SU-DHL-6 (cell line): Measurements from ENCODE around the gene ZNF668.

Source experiments
- H2AFZ ChIP-seq: fragments of 200-600 bp; sonication (generic); 2 replicates; pipeline ENCODE4 v1.6.1; 2014; ENCODE audit warnings: low read depth, mild to moderate bottlenecking, moderate library complexity, mixed read lengths, antibody characterized with exemption, low read length; ENCODE audit not compliant: severe bottlenecking
- H3F3A ChIP-seq: fragments of 200-600 bp; shearing (Covaris generic); 2 replicates; pipeline ENCODE4 v1.6.0; 2016; ENCODE audit warnings: antibody characterized with exemption, mild to moderate bottlenecking; ENCODE audit not compliant: insufficient read depth
- H3K27ac ChIP-seq: fragments of 200-600 bp; sonication (generic); 2 replicates; pipeline ENCODE4 v1.5.1; 2016; ENCODE audit warnings: low read depth, mild to moderate bottlenecking, low read length, moderate library complexity, mixed read lengths
- H3K27me3 ChIP-seq: fragments of 200-600 bp; sonication (generic), shearing (Covaris generic); 2 replicates; pipeline ENCODE4 v1.6.0; 2014; ENCODE audit warnings: mild to moderate bottlenecking, low read length
- H3K36me3 ChIP-seq: fragments of 200-600 bp; sonication (generic); 2 replicates; pipeline ENCODE4 v1.6.1; 2014; ENCODE audit warnings: mild to moderate bottlenecking, low read length, mixed read lengths
- H3K4me2 ChIP-seq: fragments of 300-600, 200-600 bp; shearing (Covaris generic), sonication (generic); 2 replicates; pipeline ENCODE4 v1.6.0; 2014; ENCODE audit warnings: low read length, low read depth, mild to moderate bottlenecking; ENCODE audit not compliant: poor library complexity, severe bottlenecking
- H3K4me3 ChIP-seq: fragments of 200-600 bp; sonication (generic); 2 replicates; pipeline ENCODE4 v1.5.1; 2014; ENCODE audit warnings: antibody characterized with exemption, low read length, mild to moderate bottlenecking, mixed read lengths; ENCODE audit not compliant: insufficient read depth, poor library complexity, severe bottlenecking
- H3K79me2 ChIP-seq: fragments of 200-600 bp; sonication (generic); 2 replicates; pipeline ENCODE4 v1.6.1; 2014; ENCODE audit warnings: mild to moderate bottlenecking, low read length, moderate library complexity; ENCODE audit not compliant: insufficient read depth
- H3K9ac ChIP-seq: fragments of 200-600 bp; sonication (generic); 2 replicates; pipeline ENCODE4 v1.7.0; 2014; ENCODE audit warnings: mild to moderate bottlenecking, low read length
- H3K9me2 ChIP-seq: fragments of 200-600 bp; sonication (generic); replicated peaks from 2 replicates; pipeline ENCODE4 v1.6.1; 2014; ENCODE audit warnings: low read length; ENCODE audit not compliant: insufficient read depth
- H3K9me3 ChIP-seq: fragments of 200-600 bp; sonication (generic); 2 replicates; pipeline ENCODE4 v1.6.1; 2014; ENCODE audit warnings: low read length, mixed read lengths; ENCODE audit not compliant: insufficient read depth
- H4K20me1 ChIP-seq: fragments of 200-600 bp; sonication (generic); 2 replicates; pipeline ENCODE4 v1.6.1; 2014; ENCODE audit warnings: low read depth, mild to moderate bottlenecking, antibody characterized with exemption, low read length, moderate library complexity, mixed read lengths
- CTCF ChIP-seq: fragments of 200-600 bp; sonication (generic); IDR thresholded peaks from one replicate; pipeline ENCODE4 v1.5.1; 2017; ENCODE audit warnings: antibody characterized with exemption, mild to moderate bottlenecking, low read length, moderate library complexity; ENCODE audit not compliant: insufficient read depth, poor library complexity, severe bottlenecking
- EZH2phosphoT487 ChIP-seq: fragments of 200-600 bp; sonication (generic), shearing (Covaris generic); conservative IDR thresholded peaks from 2 replicates; pipeline ENCODE4 v1.6.1; 2018; ENCODE audit warnings: mild to moderate bottlenecking, antibody characterized with exemption, low read length, moderate library complexity, mixed read lengths

ZNF668 gene

GRCh38 chr16:31076319-31076718 lies 2.3 kb upstream of the ZNF668 start:
- Histone ChIP-seq H3K9me3 (no peaks in the 10 kb centered on the region), H3F3A (peaks cover 7% of the 10 kb centered on the region; the same call in 1 of the 2 replicates), H4K20me1 (no peaks in the 10 kb centered on the region), H3K27ac (no peak overlapping the region), H2AFZ (no peak overlapping the region), H3K4me3 (no peak overlapping the region), H3K9ac (no peak overlapping the region), H3K9me2 (no peaks in the 10 kb centered on the region), H3K79me2 (peaks cover 45% of the 10 kb centered on the region), H3K4me2 (no peak overlapping the region), H3K36me3 (no peaks in the 10 kb centered on the region), H3K27me3 (no peaks in the 10 kb centered on the region)
- TF ChIP-seq EZH2phosphoT487 (no peak), CTCF (no peak)

GRCh38 chr16:31074814-31075183 lies 759 bp upstream of the ZNF668 start:
- Histone ChIP-seq H3K9ac (peak overlapping the region; percentile 77), H3K9me2 (no peaks in the 10 kb centered on the region), H4K20me1 (no peaks in the 10 kb centered on the region), H3K9me3 (no peaks in the 10 kb centered on the region), H3F3A (peaks cover 7% of the 10 kb centered on the region; the same call in 1 of the 2 replicates), H3K36me3 (no peaks in the 10 kb centered on the region), H3K4me3 (peak overlapping the region; percentile 79), H3K27me3 (no peaks in the 10 kb centered on the region), H3K79me2 (peaks cover 51% of the 10 kb centered on the region), H3K4me2 (peak overlapping the region; percentile 79), H2AFZ (peak overlapping the region; percentile 43), H3K27ac (peak overlapping the region; percentile 75)
- no peak for TF ChIP-seq CTCF
- no peak for TF ChIP-seq EZH2phosphoT487

- Histone ChIP-seq H3F3A (peaks cover 7% of the 10 kb centered on the region; the same call in 1 of the 2 replicates), H3K9ac (peak overlapping the region; percentile 77), H3K27me3 (no peaks in the 10 kb centered on the region), H3K79me2 (peaks cover 59% of the 10 kb centered on the region), H3K9me2 (no peaks in the 10 kb centered on the region), H3K27ac (peak overlapping the region; percentile 68), H3K36me3 (no peaks in the 10 kb centered on the region), H4K20me1 (no peaks in the 10 kb centered on the region), H2AFZ (peak overlapping the region; percentile 77), H3K9me3 (no peaks in the 10 kb centered on the region), H3K4me2 (peak overlapping the region; percentile 91), H3K4me3 (peak overlapping the region; percentile 79)
- TF ChIP-seq EZH2phosphoT487 (no peak), CTCF (no peak)
Observed at GRCh38 chr16:31073142-31073969, 684 bp downstream of the ZNF668 start.
